ENCODE results near the gene NEUROG2.
A peak's percentile ranks its signal among the peaks of the same experiment; 100 is the strongest.

Gene NEUROG2

DNA sequence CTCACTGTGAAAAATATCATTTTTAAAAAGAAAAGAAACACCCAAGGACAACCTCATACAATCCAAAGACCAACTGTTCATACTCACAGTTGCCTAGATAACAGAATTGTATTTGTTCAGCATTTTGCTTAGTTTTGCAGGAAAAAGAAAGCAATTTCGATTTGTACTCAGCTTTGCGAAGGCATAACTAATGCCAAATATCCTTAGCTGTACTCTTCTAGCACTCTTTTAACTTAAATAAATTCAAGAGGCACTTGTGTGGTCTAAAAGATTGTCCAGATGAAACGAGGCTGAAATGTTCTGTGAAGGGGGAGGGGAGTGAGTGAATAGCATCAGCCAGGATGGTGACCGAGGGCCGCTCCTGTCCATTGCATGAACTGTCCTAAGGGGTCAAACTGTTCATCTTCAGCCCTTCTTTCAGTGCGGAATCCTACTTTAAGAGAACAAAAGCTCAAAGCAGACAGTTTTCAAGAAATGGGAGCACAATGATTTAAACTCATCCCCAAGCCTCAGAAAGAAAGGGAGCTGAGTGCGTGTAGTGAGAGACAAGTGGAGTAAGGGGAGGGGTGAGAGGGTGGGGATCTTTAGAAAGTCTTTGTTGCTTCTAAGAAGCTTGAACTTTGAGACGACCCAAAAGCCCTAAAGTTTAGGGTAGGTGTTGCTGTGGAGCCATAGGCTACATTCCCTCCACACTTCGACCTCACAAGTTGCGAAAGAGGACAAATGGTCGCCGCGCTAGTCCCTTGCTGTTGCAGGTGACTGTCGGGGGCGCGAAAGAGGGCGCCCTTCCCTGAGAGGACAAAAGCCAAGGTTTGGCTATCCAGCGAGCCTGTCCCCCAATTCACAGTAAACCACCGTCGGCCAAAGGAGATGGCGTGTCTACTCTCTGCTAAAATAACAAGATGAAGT is 4.0 kb upstream of the NEUROG2 start:
- Histone ChIP-seq H3K27me3 (ENCODE audit: insufficient read depth, low read length) (peaks cover 98% of the 10 kb centered on the region), H3K27ac (ENCODE audit: low read length) (no peak overlapping the region), H3K36me3 (ENCODE audit: insufficient read depth, low read depth, low read length) (no peaks in the 10 kb centered on the region), H3K9ac (ENCODE audit: low read depth, low read length) (no peak overlapping the region), H3K4me3 (ENCODE audit: low read length) (peak overlapping the region; percentile 61), H3K4me1 (ENCODE audit: insufficient read depth, low read length) (peaks cover 27% of the 10 kb centered on the region), H3K9me3 (ENCODE audit: insufficient read depth, low read depth, low read length) (no peaks in the 10 kb centered on the region)

GRCh38 chr4:112518675-112519074 is 2.7 kb upstream of the NEUROG2 start:
- Histone ChIP-seq H3K27me3 (ENCODE audit: insufficient read depth, low read length) (peaks cover 100% of the 10 kb centered on the region), H3K9me3 (ENCODE audit: insufficient read depth, low read depth, low read length) (no peaks in the 10 kb centered on the region), H3K4me1 (ENCODE audit: insufficient read depth, low read length) (peaks cover 35% of the 10 kb centered on the region), H3K4me3 (ENCODE audit: low read length) (no peak overlapping the region), H3K36me3 (ENCODE audit: insufficient read depth, low read depth, low read length) (no peaks in the 10 kb centered on the region), H3K9ac (ENCODE audit: low read depth, low read length) (no peak overlapping the region), H3K27ac (ENCODE audit: low read length) (no peak overlapping the region)

- Histone ChIP-seq H3K36me3 (ENCODE audit: insufficient read depth, low read depth, low read length) (no peaks in the 10 kb centered on the region), H3K27ac (ENCODE audit: low read length) (no peak overlapping the region), H3K4me1 (ENCODE audit: insufficient read depth, low read length) (peaks cover 31% of the 10 kb centered on the region), H3K9me3 (ENCODE audit: insufficient read depth, low read depth, low read length) (no peaks in the 10 kb centered on the region), H3K9ac (ENCODE audit: low read depth, low read length) (no peak overlapping the region), H3K27me3 (ENCODE audit: insufficient read depth, low read length) (peaks cover 100% of the 10 kb centered on the region), H3K4me3 (ENCODE audit: low read length) (no peak overlapping the region)
Observed at GRCh38 chr4:112517911-112518310, 1.9 kb upstream of the NEUROG2 start.

DNA sequence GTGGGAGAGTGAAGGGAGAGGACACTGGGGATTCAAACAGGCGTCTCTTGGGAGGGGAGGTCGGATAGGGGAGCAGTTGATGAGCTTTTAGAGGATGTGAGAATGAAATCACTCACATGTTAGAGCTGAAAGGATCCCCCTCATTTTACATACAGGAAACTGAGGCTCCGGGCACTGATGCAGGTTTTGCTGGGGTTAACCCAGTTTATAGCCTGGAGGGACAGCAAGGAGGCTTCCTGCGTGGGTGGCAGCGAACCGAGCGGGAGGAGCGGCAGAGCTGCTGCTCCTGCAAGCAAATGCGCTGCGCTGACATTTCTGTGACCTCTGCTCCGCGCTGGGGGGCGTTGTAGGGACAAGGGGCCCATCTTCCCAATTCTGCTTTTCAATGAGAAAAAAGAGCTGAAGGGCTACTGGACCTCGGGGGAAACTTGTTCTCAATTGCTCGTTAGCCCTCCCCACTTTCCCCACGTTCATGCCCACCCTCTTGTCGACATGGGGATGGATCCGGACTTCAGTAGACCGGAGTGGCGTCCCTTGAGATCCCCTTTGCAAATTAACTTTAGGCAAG is 1.2 kb upstream of the NEUROG2 start:
- peaks cover 100% of the 10 kb centered on the region for H3K27me3 ChIP-seq (ENCODE audit: insufficient read depth, low read length)
- H3K9me3 ChIP-seq (ENCODE audit: insufficient read depth, low read depth, low read length) = no peaks in the 10 kb centered on the region
- H3K4me1 ChIP-seq (ENCODE audit: insufficient read depth, low read length) = peaks cover 31% of the 10 kb centered on the region
- no peak overlapping the region for H3K27ac ChIP-seq (ENCODE audit: low read length)
- H3K36me3 ChIP-seq (ENCODE audit: insufficient read depth, low read depth, low read length) = no peaks in the 10 kb centered on the region
- H3K9ac ChIP-seq (ENCODE audit: low read depth, low read length) = no peak overlapping the region
- H3K4me3 ChIP-seq (ENCODE audit: low read length) = peak overlapping the region; percentile 45; the same call in 1 of the 2 replicates

GRCh38 chr4:112516471-112517066 is 589 bp upstream of the NEUROG2 start:
- Histone ChIP-seq H3K27me3 (ENCODE audit: insufficient read depth, low read length) (peaks cover 100% of the 10 kb centered on the region), H3K4me1 (ENCODE audit: insufficient read depth, low read length) (peaks cover 27% of the 10 kb centered on the region), H3K27ac (ENCODE audit: low read length) (no peak overlapping the region), H3K36me3 (ENCODE audit: insufficient read depth, low read depth, low read length) (no peaks in the 10 kb centered on the region), H3K4me3 (ENCODE audit: low read length) (peak overlapping the region; percentile 45; the same call in 1 of the 2 replicates), H3K9me3 (ENCODE audit: insufficient read depth, low read depth, low read length) (no peaks in the 10 kb centered on the region), H3K9ac (ENCODE audit: low read depth, low read length) (no peak overlapping the region)

DNA sequence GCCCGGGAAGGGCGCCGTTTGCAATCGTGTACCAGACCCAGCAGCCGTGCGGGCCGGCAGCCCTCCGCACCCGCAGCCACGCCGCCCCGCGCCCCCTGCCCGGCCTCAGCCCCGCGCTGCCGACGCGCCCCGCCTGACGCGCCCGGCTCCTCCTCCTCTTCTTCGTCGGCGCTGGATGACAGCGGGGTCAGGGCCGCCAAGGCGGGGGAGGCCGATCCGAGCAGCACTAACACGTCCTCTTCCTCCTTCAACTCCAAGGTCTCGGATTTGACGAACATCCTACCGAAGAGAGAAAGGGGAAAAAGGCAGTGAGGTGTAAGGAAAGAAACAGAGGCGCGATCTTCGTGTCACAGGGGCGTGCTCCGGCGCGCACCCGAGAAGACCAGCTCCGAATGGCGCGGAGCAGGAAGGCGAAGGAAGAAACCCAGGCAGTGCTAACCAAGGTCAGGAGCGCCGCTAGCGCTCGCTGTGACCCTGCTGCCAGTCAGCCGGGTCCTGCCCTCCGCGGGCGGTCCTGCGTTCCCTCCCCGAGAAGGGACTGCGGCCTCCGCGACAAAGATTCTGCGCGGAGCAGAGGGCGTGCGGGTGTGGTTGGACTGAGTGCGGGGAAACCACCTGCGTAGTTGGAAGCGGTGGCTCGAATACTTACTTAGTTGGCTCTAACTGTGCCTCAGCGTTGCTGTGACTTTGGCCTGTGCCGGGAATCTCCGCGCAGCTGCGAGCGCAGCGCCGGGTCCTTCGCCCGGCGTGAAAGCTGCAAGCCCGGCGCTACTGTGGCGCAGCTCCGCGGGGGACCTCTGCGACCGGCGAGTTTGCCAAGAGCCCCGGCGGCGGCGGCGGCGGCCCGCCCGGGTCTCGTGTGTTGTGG is 548 bp downstream of the NEUROG2 start:
- Histone ChIP-seq H3K36me3 (ENCODE audit: insufficient read depth, low read depth, low read length) (no peaks in the 10 kb centered on the region), H3K27ac (ENCODE audit: low read length) (no peak overlapping the region), H3K27me3 (ENCODE audit: insufficient read depth, low read length) (peaks cover 100% of the 10 kb centered on the region), H3K9ac (ENCODE audit: low read depth, low read length) (no peak overlapping the region), H3K4me3 (ENCODE audit: low read length) (peak overlapping the region; percentile 60), H3K4me1 (ENCODE audit: insufficient read depth, low read length) (peaks cover 32% of the 10 kb centered on the region), H3K9me3 (ENCODE audit: insufficient read depth, low read depth, low read length) (no peaks in the 10 kb centered on the region)

GRCh38 chr4:112514647-112515197 is 1.3 kb downstream of the NEUROG2 start:
- Histone ChIP-seq H3K9me3 (ENCODE audit: insufficient read depth, low read depth, low read length) (no peaks in the 10 kb centered on the region), H3K27me3 (ENCODE audit: insufficient read depth, low read length) (peaks cover 100% of the 10 kb centered on the region), H3K27ac (ENCODE audit: low read length) (no peak overlapping the region), H3K9ac (ENCODE audit: low read depth, low read length) (no peak overlapping the region), H3K4me3 (ENCODE audit: low read length) (peak overlapping the region; percentile 60; the same call in 1 of the 2 replicates), H3K4me1 (ENCODE audit: insufficient read depth, low read length) (peaks cover 32% of the 10 kb centered on the region), H3K36me3 (ENCODE audit: insufficient read depth, low read depth, low read length) (no peaks in the 10 kb centered on the region)

- Histone ChIP-seq H3K4me3 (ENCODE audit: low read length) (peak overlapping the region; percentile 60; the same call in 1 of the 2 replicates), H3K9ac (ENCODE audit: low read depth, low read length) (no peak overlapping the region), H3K9me3 (ENCODE audit: insufficient read depth, low read depth, low read length) (no peaks in the 10 kb centered on the region), H3K27me3 (ENCODE audit: insufficient read depth, low read length) (peaks cover 100% of the 10 kb centered on the region), H3K36me3 (ENCODE audit: insufficient read depth, low read depth, low read length) (no peaks in the 10 kb centered on the region), H3K27ac (ENCODE audit: low read length) (no peak overlapping the region), H3K4me1 (ENCODE audit: insufficient read depth, low read length) (peaks cover 33% of the 10 kb centered on the region; the same call in 1 of the 2 replicates)
Observed at GRCh38 chr4:112513971-112514646, 1.9 kb downstream of the NEUROG2 start.

DNA sequence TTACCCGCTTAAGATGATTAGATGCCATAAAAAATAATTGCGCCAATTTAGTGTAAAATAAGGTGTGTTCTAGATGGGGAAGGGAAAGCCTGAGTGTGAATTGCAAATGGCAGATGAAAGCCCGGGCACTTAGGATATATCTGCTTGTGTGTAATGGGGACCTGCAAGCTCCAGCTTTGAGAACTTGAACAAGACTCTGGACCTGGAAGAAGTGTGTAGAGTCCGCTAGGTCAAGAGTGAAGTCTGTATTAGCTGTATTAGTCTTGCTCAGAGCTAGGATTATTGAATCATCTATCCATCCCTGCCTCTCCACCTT is 4.2 kb downstream of the NEUROG2 start:
- H3K9me3 ChIP-seq (ENCODE audit: insufficient read depth, low read depth, low read length) = no peaks in the 10 kb centered on the region
- H3K4me1 ChIP-seq (ENCODE audit: insufficient read depth, low read length) = peaks cover 26% of the 10 kb centered on the region; the same call in 1 of the 2 replicates
- H3K9ac ChIP-seq (ENCODE audit: low read depth, low read length) = no peak overlapping the region
- peaks cover 100% of the 10 kb centered on the region for H3K27me3 ChIP-seq (ENCODE audit: insufficient read depth, low read length)
- no peaks in the 10 kb centered on the region for H3K36me3 ChIP-seq (ENCODE audit: insufficient read depth, low read depth, low read length)
- H3K4me3 ChIP-seq (ENCODE audit: low read length) = peak overlapping the region; percentile 39; the same call in 1 of the 2 replicates
- no peak overlapping the region for H3K27ac ChIP-seq (ENCODE audit: low read length)

- H3K36me3 ChIP-seq (ENCODE audit: insufficient read depth, low read depth, low read length) = no peaks in the 10 kb centered on the region
- H3K4me1 ChIP-seq (ENCODE audit: insufficient read depth, low read length) = peaks cover 26% of the 10 kb centered on the region; the same call in 1 of the 2 replicates
- no peak overlapping the region for H3K27ac ChIP-seq (ENCODE audit: low read length)
- peak overlapping the region; percentile 39 for H3K4me3 ChIP-seq (ENCODE audit: low read length)
- no peak overlapping the region for H3K9ac ChIP-seq (ENCODE audit: low read depth, low read length)
- no peaks in the 10 kb centered on the region for H3K9me3 ChIP-seq (ENCODE audit: insufficient read depth, low read depth, low read length)
- H3K27me3 ChIP-seq (ENCODE audit: insufficient read depth, low read length) = peaks cover 100% of the 10 kb centered on the region
Observed at GRCh38 chr4:112511093-112511802, 4.7 kb downstream of the NEUROG2 start.
